SK-N-SH (cell line): ENCODE data around the gene CTAG2.

Experiments
- ELF1 ChIP-seq: IDR thresholded peaks from 2 replicates; pipeline ENCODE4 v1.4.0; 2012
- EZH2phosphoT487 ChIP-seq: fragments of 200-600 bp; sonication (generic); IDR thresholded peaks from 2 replicates; pipeline ENCODE4 v1.6.1; 2017; ENCODE audit warnings: low read depth, mixed run types, mild to moderate bottlenecking, antibody characterized with exemption, moderate library complexity, borderline replicate concordance
- GABPA ChIP-seq: IDR thresholded peaks from 2 replicates; pipeline ENCODE4 v1.4.0; 2012; ENCODE audit warnings: low read depth, mild to moderate bottlenecking
- JUND ChIP-seq: IDR thresholded peaks from 2 replicates; pipeline ENCODE4 v1.4.0; 2012
- MEF2A ChIP-seq: IDR thresholded peaks from 2 replicates; pipeline ENCODE4 v1.4.0; 2012; ENCODE audit warnings: low read depth, borderline replicate concordance
- MXI1 ChIP-seq: IDR thresholded peaks from 2 replicates; pipeline ENCODE4 v1.6.1; 2012; ENCODE audit warnings: mild to moderate bottlenecking, low read depth, low read length, improper control_type of control experiment
- POLR2AphosphoS5 ChIP-seq: IDR thresholded peaks from 2 replicates; pipeline ENCODE4 v1.6.1; 2012; ENCODE audit warnings: low read depth, low read length
- TCF12 ChIP-seq: IDR thresholded peaks from 2 replicates; pipeline ENCODE4 v1.4.0; 2012
- USF2 ChIP-seq: fragments of 150-350 bp; IDR thresholded peaks from 2 replicates; pipeline ENCODE4 v1.6.1; 2017; ENCODE audit warnings: antibody characterized with exemption, low read length, low read depth, borderline replicate concordance
- TF ChIP-seq, protein P1 (sequence below): fragments of 200-600 bp; sonication (generic); IDR thresholded peaks from 2 replicates; pipeline ENCODE4 v1.6.1; 2017; ENCODE audit warnings: antibody characterized with exemption, mild to moderate bottlenecking, moderate library complexity
- TF ChIP-seq, protein P2 (sequence below): IDR thresholded peaks from 2 replicates; pipeline ENCODE4; 2012
- TF ChIP-seq, protein P3 (sequence below): IDR thresholded peaks from 2 replicates; pipeline ENCODE4 v1.4.0; 2012; ENCODE audit warnings: low read depth, borderline replicate concordance
- TF ChIP-seq, protein P4 (sequence below): IDR thresholded peaks from 2 replicates; pipeline ENCODE4 v1.4.0; 2012; ENCODE audit warnings: low read depth

GRCh38 chrX:154654925-154655324, 1.5 kb upstream of the CTAG2 start:
- TF ChIP-seq TCF12 (no peak), MXI1 (no peak), USF2 (no peak), POLR2AphosphoS5 (no peak), JUND (no peak), MEF2A (no peak), GABPA (no peak), EZH2phosphoT487 (no peak), ELF1 (no peak)
- TF ChIP-seq, protein P1, sequence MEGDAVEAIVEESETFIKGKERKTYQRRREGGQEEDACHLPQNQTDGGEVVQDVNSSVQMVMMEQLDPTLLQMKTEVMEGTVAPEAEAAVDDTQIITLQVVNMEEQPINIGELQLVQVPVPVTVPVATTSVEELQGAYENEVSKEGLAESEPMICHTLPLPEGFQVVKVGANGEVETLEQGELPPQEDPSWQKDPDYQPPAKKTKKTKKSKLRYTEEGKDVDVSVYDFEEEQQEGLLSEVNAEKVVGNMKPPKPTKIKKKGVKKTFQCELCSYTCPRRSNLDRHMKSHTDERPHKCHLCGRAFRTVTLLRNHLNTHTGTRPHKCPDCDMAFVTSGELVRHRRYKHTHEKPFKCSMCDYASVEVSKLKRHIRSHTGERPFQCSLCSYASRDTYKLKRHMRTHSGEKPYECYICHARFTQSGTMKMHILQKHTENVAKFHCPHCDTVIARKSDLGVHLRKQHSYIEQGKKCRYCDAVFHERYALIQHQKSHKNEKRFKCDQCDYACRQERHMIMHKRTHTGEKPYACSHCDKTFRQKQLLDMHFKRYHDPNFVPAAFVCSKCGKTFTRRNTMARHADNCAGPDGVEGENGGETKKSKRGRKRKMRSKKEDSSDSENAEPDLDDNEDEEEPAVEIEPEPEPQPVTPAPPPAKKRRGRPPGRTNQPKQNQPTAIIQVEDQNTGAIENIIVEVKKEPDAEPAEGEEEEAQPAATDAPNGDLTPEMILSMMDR: no peak
- TF ChIP-seq, protein P2, sequence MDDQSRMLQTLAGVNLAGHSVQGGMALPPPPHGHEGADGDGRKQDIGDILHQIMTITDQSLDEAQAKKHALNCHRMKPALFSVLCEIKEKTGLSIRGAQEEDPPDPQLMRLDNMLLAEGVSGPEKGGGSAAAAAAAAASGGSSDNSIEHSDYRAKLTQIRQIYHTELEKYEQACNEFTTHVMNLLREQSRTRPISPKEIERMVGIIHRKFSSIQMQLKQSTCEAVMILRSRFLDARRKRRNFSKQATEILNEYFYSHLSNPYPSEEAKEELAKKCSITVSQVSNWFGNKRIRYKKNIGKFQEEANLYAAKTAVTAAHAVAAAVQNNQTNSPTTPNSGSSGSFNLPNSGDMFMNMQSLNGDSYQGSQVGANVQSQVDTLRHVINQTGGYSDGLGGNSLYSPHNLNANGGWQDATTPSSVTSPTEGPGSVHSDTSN: no peak
- TF ChIP-seq, protein P3, sequence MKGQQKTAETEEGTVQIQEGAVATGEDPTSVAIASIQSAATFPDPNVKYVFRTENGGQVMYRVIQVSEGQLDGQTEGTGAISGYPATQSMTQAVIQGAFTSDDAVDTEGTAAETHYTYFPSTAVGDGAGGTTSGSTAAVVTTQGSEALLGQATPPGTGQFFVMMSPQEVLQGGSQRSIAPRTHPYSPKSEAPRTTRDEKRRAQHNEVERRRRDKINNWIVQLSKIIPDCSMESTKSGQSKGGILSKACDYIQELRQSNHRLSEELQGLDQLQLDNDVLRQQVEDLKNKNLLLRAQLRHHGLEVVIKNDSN: no peak
- TF ChIP-seq, protein P4, sequence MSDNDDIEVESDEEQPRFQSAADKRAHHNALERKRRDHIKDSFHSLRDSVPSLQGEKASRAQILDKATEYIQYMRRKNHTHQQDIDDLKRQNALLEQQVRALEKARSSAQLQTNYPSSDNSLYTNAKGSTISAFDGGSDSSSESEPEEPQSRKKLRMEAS: no peak
